HS-5 (cell line): Measurements from ENCODE around the gene TATDN3.
"Not testable (repeated sequence)": the region's sequence is repeated elsewhere in the genome, so short reads cannot be mapped to it uniquely, and the experiment has no call there.

Experiments
- DNase-seq: peaks from one replicate; pipeline ENCODE4 v3.0.0-alpha.2; 2012; ENCODE audit warnings: low read depth

Gene TATDN3

DNA sequence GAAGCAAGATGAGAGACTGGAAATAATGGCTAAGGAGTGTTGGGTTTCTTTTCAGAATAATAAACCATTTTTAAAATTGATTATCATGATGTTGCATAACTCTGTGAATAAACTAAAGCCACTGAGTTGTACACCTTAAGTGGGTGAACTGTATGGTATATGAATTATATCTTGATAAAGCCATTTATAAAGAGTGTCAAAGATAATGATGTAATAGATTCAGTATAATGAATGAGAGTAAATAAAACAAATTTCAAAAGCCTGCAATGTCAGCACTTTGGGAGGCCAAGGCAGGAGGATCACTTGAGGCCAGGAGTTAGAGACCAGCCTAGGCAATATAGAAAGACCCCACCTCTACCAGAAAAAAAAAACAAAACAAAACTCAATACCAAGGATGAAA lies 16.5 kb upstream of the TATDN3 start:
- DNase-seq: no peak

DNA sequence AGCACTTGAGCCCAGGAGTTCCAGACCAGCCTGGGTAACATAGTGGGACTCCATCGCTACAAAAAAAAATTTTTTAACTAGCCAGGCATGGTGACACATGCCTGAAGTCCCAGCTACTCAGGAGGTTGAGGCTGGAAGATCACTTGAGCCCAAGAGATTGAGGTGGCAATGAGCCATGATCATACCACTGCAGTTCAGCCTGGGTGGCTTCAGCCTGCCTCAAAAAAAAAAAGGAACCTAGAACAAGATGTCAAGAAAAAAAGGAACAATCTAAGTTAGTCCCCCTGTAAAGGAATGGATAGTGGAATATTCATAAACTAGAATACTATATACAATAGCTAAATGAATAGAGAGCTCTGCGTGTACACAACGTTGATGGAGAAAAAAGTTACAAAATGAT lies 14.5 kb upstream of the TATDN3 start:
- no peak for DNase-seq

- DNase-seq: not testable (repeated sequence)
Measured at GRCh38 chr1:212779086-212779485, 12.6 kb upstream of the TATDN3 start.

- no peak for DNase-seq
Measured at GRCh38 chr1:212780759-212781158, 10.9 kb upstream of the TATDN3 start.

DNA sequence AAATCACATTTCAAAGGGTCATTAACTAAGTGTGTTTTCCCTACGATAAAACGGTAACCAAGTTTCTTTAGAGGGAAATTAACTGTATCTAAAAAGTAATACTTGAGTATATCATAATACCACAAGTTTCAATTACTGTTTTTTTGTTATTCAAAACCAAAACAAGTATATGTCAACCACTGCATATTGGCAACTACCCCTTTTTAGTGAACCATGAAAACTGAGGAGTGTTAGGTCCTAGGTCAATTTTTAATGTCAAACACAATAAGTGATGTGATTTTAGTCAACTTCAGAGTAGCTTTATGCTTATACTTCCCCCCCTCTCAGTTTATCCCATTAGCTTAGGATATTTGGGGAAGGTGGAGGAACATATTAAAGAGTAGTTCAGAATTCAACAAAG lies 10.5 kb upstream of the TATDN3 start:
- DNase-seq: no peak

GRCh38 chr1:212782422-212783154 lies 9.1 kb upstream of the TATDN3 start:
- DNase-seq: peak; percentile 16

DNA sequence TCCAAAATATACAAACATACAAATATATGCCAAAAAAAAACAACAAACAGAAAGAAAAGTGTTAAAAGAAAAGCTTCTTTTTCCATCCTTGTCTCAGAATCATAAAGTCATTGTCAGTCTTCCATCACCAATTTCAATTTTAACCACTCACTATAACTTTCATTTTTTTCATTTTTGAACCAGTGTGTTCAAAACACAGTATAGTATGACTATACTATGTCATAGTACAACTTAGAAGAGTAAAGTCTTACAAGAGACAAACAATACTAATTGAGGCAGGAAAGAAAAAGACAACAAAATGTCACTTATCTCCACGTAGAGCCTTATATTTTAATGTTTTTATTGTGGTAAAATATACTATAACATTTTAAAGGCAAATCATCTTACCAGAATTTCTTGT lies 7.7 kb upstream of the TATDN3 start:
- no peak for DNase-seq

- no peak for DNase-seq
Measured at GRCh38 chr1:212785871-212786270, 5.8 kb upstream of the TATDN3 start.

GRCh38 chr1:212791261-212791675 lies 426 bp upstream of the TATDN3 start:
- no peak for DNase-seq

GRCh38 chr1:212792396-212792908 lies 758 bp downstream of the TATDN3 start:
- DNase-seq: no peak

DNA sequence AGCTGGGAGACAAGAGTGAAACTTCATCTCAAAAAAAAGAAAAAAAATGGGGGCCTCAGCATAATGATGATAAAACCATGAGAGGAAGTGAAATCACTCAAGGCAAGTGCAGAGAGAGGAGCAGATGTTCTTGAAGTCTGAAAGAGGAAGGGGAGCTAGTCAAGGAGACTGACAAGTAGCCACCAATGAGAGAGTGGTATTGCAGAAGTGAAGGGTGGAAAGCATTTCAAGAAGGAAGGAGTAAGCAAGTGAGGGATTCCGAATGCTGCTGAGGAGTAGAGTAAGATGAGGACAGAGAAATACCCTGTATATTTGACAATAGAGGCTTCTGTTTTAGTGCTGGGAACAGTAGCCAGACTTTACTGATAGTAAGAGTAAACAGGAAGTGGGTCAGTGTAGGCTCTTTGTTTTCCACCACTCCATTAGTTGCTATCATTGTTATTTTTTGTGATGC lies 2.9 kb downstream of the TATDN3 start:
- no peak for DNase-seq

DNA sequence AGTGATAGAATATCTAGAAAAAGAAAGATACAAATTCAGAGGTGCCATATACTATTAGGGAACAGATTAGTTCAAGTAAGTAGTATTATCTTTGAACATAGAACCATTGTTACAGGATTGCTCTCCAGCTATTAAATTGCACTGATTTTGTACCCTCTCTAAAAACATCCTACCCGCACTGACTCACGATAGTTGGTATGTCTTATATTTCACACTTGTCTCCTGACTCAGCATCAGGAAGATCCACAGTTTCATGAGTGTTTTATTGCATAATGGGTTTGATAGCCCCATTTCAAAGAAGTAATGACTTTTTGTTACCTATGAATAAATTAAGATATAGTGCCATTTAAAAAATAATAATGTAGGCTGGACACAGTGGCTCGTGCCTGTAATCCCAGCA lies 6.0 kb downstream of the TATDN3 start:
- DNase-seq: no peak

DNA sequence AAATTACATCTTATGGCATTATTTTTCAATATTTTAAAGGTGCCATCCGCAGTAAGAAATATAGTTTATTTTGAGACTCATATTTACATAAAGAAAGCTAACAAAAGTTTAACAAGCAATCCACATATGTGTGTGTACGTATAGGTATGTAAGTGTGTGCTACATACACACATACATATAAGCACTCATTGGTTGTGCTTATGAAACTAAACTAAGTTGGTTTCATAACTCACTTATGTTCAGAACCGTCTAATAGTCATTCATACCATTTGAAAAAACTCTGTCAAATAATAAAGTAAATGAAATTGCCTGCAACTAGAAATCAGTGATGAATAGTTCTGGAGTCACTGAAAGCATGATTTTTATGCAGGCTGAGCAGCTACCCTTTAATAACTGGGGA lies 14.1 kb downstream of the TATDN3 start:
- DNase-seq: no peak

GRCh38 chr1:212814537-212815334 lies 23.0 kb downstream of the TATDN3 start:
- no peak for DNase-seq

- DNase-seq: no peak
Measured at GRCh38 chr1:212816567-212817278, 25.0 kb downstream of the TATDN3 start.

GRCh38 chr1:212819726-212820125 lies 28.0 kb downstream of the TATDN3 start:
- DNase-seq: no peak

DNA sequence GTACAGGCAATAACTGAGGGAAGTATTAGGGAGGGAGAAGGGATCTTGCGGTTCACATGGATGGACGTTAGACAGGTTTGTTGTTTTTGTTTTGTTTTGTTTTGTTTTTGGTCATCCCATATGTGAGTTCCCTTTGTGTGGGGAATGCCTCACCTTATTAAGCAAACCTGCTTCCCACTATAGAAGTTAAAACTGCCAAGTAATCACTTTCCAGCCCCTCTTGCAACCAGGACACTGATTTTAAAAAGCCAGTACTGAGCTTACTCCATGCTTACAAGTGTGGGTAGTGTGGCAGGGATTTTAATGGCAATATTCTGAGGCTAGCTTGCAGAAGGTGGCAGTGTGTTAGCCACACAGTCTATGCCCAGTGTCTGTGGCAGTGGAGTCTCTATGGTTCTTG lies 29.3 kb downstream of the TATDN3 start:
- no peak for DNase-seq

- no peak for DNase-seq
Measured at GRCh38 chr1:212822956-212823355, 31.3 kb downstream of the TATDN3 start.

DNA sequence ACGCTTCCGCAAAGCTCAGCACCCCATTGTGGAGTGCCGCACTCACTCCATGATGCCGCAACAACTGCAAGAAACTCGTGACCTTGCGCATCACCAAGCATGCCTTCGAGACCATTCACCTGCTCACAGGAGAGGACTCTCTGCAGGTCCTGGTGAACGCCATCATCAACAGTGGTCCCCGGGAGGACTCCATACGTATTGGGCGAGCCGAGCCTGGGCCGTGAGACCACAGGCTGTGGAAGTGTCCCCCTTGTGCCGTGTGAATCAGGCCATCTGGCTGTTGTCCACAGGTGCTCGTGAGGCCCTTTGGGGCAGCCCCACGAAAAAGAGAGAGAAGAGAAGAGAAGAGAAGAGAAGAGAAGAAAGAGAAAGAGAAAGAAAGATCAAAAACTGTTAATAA lies 32.5 kb downstream of the TATDN3 start:
- no peak for DNase-seq

DNA sequence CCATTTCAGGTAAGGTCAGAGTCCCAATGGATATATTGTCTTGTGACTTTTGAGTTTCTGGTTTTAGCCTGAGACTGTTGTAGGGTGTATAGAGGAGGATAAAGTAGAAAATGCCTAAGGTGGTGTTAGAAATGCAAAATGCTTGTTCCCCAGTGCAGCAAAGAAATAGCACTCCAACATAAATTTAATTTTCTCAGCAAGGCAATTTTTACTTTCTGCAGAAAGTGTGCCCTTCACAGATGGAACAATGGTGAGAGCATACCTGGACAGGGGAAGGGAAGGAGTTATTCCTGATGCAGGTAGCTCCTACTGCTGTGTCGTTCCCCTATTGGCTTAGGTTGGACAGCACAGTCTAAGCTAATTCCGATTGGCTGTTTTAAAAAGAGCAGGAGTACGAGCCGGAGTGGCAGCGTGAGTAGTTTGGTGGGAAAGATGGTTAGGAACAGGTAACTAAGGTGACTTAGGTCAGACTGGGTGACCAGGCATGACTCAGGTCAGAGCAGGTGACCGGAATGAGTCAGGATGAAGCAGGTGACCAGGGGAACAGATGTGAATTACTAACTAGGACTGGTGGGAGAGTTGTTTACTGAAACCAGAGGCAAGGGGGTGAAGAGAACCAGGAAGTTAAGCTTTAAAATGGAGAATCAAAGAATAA lies 34.2 kb downstream of the TATDN3 start:
- DNase-seq: no peak

DNA sequence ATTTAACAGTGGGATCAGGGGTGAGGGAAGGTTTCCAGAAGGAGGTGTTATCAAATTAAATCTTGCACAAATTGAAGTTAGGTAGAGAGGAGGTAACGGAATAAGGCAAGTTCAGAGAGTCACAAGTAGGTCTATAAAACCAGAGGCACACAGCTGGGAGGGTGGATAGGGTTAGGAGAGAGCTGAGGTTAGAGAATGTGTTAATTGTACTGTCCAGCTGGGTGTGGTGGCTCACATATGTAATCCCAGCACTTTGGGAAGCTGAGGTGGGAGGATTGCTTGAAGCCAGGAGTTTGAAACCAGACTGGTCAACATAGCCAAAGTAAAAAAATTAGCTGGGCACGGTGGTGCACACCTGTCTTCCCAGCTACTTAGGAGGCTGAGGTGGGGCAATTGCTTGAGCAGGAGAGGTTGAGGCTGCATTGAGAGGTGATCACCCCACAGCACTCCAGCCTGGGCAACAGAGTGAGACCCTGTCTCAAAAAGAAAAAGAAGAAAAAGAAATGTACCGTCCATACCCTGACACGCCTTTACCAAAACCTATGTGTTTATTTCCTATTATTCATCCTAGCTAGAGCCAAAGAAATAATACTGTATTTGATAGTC lies 35.6 kb downstream of the TATDN3 start:
- DNase-seq: no peak

DNA sequence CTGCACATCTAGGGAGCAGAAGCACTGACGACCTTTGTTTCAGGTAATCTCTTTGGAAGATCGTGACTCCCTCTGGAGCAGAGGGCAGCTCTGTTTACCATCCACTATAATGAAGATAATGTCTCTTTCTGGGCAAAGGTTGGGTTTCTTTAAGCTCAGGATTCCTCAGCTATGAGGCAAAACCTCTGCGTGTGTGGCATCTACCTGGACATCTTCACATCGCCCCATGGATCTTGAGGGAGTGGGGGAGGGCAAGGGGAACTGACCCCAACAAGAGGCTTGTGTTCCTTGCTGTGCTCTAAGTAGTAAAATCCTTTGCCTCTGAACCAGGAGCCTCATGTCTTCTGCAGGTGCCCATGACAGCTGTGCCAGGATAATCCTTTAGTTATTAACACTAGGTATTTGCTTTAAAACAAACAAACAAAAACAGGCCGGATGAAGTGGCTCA lies 36.2 kb downstream of the TATDN3 start:
- no peak for DNase-seq
